ENCODE measurements around the gene NHLRC4.

NHLRC4 gene

GRCh38 chr16:554640-555365 is 12.0 kb upstream of the NHLRC4 start:
- DNase-seq, result no peak

GRCh38 chr16:555528-556473 is 11.0 kb upstream of the NHLRC4 start:
- DNase-seq, result no peak

GRCh38 chr16:556474-557173 is 10.2 kb upstream of the NHLRC4 start:
- DNase-seq, result no peak

- DNase-seq, result no peak
Measured at GRCh38 chr16:557463-558297, 9.1 kb upstream of the NHLRC4 start.

- no peak for DNase-seq
Measured at GRCh38 chr16:558298-559020, 8.3 kb upstream of the NHLRC4 start.

- no peak for DNase-seq
Measured at GRCh38 chr16:559021-559380, 7.8 kb upstream of the NHLRC4 start.

- DNase-seq, result no peak
Measured at GRCh38 chr16:559411-560203, 7.2 kb upstream of the NHLRC4 start.

GRCh38 chr16:560204-560700 is 6.6 kb upstream of the NHLRC4 start, which contains the start of gene PRR35:
Gene PRR35 (plus strand): TSS chr16:560394. CDS start chr16:563295, 2,901 bp downstream.
- no peak for DNase-seq

- no peak for DNase-seq
Measured at GRCh38 chr16:560701-561412, 5.9 kb upstream of the NHLRC4 start.

GRCh38 chr16:561413-561794 is 5.4 kb upstream of the NHLRC4 start:
- DNase-seq, result no peak

GRCh38 chr16:561957-562938 is 4.6 kb upstream of the NHLRC4 start:
- no peak for DNase-seq

- no peak for DNase-seq
Measured at GRCh38 chr16:563072-563644, 3.6 kb upstream of the NHLRC4 start.

- no peak for DNase-seq
Measured at GRCh38 chr16:564690-565418, 2.0 kb upstream of the NHLRC4 start.

GRCh38 chr16:565419-566330 is 1.1 kb upstream of the NHLRC4 start:
- no peak for DNase-seq

- DNase-seq, result no peak
Measured at GRCh38 chr16:567373-568256, 810 bp downstream of the NHLRC4 start.

All from CD4-positive, alpha-beta T cell treated with Interferon gamma for 1 hour (primary cell).